Activated CD4-positive, alpha-beta T cell treated with anti-CD3 and anti-CD28 coated beads for 24 hours (primary cell): ENCODE measurements around the gene MAT1A.

Source experiments
- DNase-seq, 2 donors: peaks; one replicate each; pipeline ENCODE4 v3.0.0-alpha.2; 2020; ENCODE audit warnings: low read depth in 2 of 2

Gene MAT1A

GRCh38 chr10:80281784-80282765 lies 7.4 kb downstream of the MAT1A start:
- DNase-seq: no peak

- DNase-seq: no peak
Observed at GRCh38 chr10:80281292-80281691, 8.2 kb downstream of the MAT1A start.

GRCh38 chr10:80280071-80280800 lies 9.2 kb downstream of the MAT1A start:
- no peak for DNase-seq

- no peak for DNase-seq
Observed at GRCh38 chr10:80279146-80279545, 10.3 kb downstream of the MAT1A start.

GRCh38 chr10:80278480-80278879 lies 11.0 kb downstream of the MAT1A start:
- DNase-seq: no peak

- DNase-seq: no peak
Observed at GRCh38 chr10:80277567-80278250, 11.7 kb downstream of the MAT1A start.

GRCh38 chr10:80277016-80277415 lies 12.4 kb downstream of the MAT1A start:
- no peak for DNase-seq

GRCh38 chr10:80276335-80276734 lies 13.1 kb downstream of the MAT1A start:
- no peak for DNase-seq

- DNase-seq: no peak
Observed at GRCh38 chr10:80275756-80276155, 13.7 kb downstream of the MAT1A start.

GRCh38 chr10:80275135-80275498 lies 14.3 kb downstream of the MAT1A start:
- no peak for DNase-seq

GRCh38 chr10:80274396-80275134 lies 14.9 kb downstream of the MAT1A start:
- DNase-seq: no peak

GRCh38 chr10:80273523-80274170 lies 15.8 kb downstream of the MAT1A start:
- DNase-seq: no peak

- no peak for DNase-seq
Observed at GRCh38 chr10:80272793-80273522, 16.5 kb downstream of the MAT1A start.

GRCh38 chr10:80271416-80271815 lies 18.0 kb downstream of the MAT1A start:
- no peak for DNase-seq

GRCh38 chr10:80270887-80271286 lies 18.6 kb downstream of the MAT1A start:
- DNase-seq: no peak

- DNase-seq: no peak
Observed at GRCh38 chr10:80268938-80269588, 20.4 kb downstream of the MAT1A start.

- DNase-seq: no peak
Observed at GRCh38 chr10:80268266-80268665, 21.2 kb downstream of the MAT1A start.

- no peak for DNase-seq
Observed at GRCh38 chr10:80266513-80266863, 23.0 kb downstream of the MAT1A start.

GRCh38 chr10:80265740-80266512 lies 23.5 kb downstream of the MAT1A start:
- DNase-seq: no peak
